Erythroblast (primary cell): ENCODE measurements around the gene SV2C.

Source experiments
- GATA1 ChIP-seq: IDR thresholded peaks from 2 replicates; pipeline ENCODE4 v1.6.1; 2011; ENCODE audit warnings: low read depth, mild to moderate bottlenecking, control low read depth, low read length, moderate library complexity
- POLR2A ChIP-seq: IDR thresholded peaks from 2 replicates; pipeline ENCODE4 v1.6.1; 2011; ENCODE audit warnings: mild to moderate bottlenecking, low read length

GRCh38 chr5:76062502-76063041, 20.6 kb upstream of the SV2C start:
- TF ChIP-seq POLR2A (no peak), GATA1 (no peak)
